ENCODE results near the gene ZFAND3. TPM values are rescaled to one million over a fixed set of nuclear protein-coding genes. Genes with fewer than 3 reads are reported as not detected.

ZFAND3 gene
- total RNA-seq, 1 donor from 2014 or later: 32.7 TPM

DNA sequence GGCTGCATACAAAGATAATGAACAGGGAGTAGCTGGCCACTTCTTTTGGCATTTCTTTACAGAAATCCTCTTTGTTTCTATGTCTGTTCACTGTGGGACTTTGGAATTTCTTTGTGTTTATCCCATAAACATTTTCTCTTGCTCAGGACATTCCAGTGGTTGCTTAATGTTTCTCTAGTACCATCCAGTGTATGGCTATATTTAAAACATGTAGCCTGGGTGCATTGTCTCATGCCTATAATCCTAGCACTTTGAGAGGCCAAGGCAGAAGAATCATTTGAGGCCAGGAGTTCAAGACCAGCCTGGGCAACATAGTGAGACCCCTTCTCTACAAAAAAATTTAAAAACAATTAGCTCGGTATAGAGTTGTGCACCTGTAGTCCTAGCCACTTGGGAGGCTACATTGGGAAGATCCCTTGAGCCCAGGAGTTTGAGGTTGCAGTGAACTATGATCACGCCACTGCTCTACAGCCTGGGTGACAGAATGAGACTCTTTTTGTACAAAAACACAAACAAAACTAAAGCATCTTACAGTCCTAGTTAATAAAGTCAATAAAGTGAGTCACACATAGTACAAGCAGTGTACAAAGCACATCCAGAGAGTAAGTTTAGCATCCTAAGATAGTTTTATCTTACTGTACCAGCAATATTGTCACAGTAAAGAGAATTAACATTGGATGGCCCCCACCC is 63.3 kb downstream of the ZFAND3 start:
- no peak for TF ChIP-seq CTCF (IDR thresholded peaks at IDR 0.05)
- Histone ChIP-seq H3K27me3 (no peaks in the 10 kb centered on the region), H3K4me3 (no peak overlapping the region), H3K36me3 (no peaks in the 10 kb centered on the region), H3K4me1 (peaks cover 2 to 9% of the 10 kb centered on the region in 2 donors), H3K27ac (no peak overlapping the region), H3K9me3 (no peaks in the 10 kb centered on the region)
- intact Hi-C loops (cut with DNase I): no loop called here
- no peak for DNase-seq (ENCODE audit: low spot score in 2 of 2)

DNA sequence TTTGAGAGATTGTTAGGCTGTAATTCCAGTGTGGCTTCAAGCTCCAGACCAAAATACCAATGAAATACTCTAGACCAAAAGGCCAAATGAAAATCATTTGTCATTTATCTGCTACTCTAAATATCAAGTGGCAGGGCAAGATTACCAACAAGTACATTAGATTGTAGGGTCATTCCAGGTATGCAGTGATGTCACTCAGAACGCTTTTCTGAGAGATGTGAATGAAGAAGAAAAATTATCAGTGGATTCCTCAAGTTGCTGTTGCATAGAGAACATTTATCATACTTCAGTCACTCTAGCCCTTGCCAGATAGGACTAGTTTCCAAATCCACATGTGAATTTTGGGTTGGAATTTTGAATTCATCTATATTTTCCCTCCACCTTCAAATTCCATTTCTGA is 65.0 kb downstream of the ZFAND3 start:
- Histone ChIP-seq H3K9me3 (no peaks in the 10 kb centered on the region), H3K36me3 (no peaks in the 10 kb centered on the region), H3K27ac (no peak overlapping the region), H3K4me3 (no peak overlapping the region), H3K27me3 (no peaks in the 10 kb centered on the region), H3K4me1 (peaks cover 2 to 13% of the 10 kb centered on the region in 2 donors)
- DNase-seq (ENCODE audit: low spot score in 2 of 2): no peak
- TF ChIP-seq CTCF (IDR thresholded peaks at IDR 0.05): no peak
- intact Hi-C loops (cut with DNase I): no loop called here

DNA sequence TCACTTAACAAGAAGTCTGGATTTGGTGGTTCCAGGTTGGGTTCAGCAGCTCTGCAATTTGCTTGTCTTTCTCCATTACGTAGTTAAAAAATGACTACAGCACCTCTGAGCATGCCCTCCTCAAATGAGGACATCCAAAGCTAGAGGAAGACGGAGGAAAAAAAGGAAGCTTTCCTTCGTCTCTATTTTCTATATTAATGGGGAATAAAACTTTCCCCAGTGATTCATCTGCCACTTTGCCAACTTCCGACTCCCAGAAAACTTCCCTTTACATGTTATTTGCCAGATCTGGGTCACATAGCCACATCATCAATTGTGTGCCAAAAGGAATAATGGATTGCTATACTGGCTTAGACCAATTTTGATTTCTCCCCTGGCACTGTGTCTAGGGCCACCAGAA is 69.5 kb downstream of the ZFAND3 start:
- Histone ChIP-seq H3K4me1 (peaks cover 2 to 12% of the 10 kb centered on the region in 2 donors), H3K36me3 (no peaks in the 10 kb centered on the region), H3K4me3 (no peak overlapping the region), H3K27ac (no peak overlapping the region), H3K27me3 (no peaks in the 10 kb centered on the region), H3K9me3 (peaks cover 0 to 7% of the 10 kb centered on the region in 2 donors)
- no peak for DNase-seq (ENCODE audit: low spot score in 2 of 2)
- TF ChIP-seq CTCF (IDR thresholded peaks at IDR 0.05): no peak
- intact Hi-C loops (cut with DNase I): no loop called here

GRCh38 chr6:37889486-37889885 is 70.0 kb downstream of the ZFAND3 start:
- TF ChIP-seq CTCF (IDR thresholded peaks at IDR 0.05): no peak
- Histone ChIP-seq H3K4me1 (peaks cover 2 to 12% of the 10 kb centered on the region in 2 donors), H3K36me3 (no peaks in the 10 kb centered on the region), H3K9me3 (peaks cover 2 to 11% of the 10 kb centered on the region in 2 donors), H3K27me3 (no peaks in the 10 kb centered on the region), H3K4me3 (no peak overlapping the region), H3K27ac (no peak overlapping the region)
- no peak for DNase-seq (ENCODE audit: low spot score in 2 of 2)
- intact Hi-C loops (cut with DNase I): no loop called here

GRCh38 chr6:37891072-37891471 is 71.5 kb downstream of the ZFAND3 start:
- Histone ChIP-seq H3K9me3 (peaks cover 6 to 18% of the 10 kb centered on the region in 2 donors), H3K27me3 (no peaks in the 10 kb centered on the region), H3K36me3 (no peaks in the 10 kb centered on the region), H3K27ac (no peak overlapping the region), H3K4me3 (no peak overlapping the region), H3K4me1 (peaks cover 2 to 16% of the 10 kb centered on the region in 2 donors)
- DNase-seq (ENCODE audit: low spot score in 2 of 2): no peak
- TF ChIP-seq CTCF (IDR thresholded peaks at IDR 0.05): no peak
- intact Hi-C loops (cut with DNase I): no loop called here

All from ascending aorta (tissue), 2 donors.